Measurements from ENCODE around the gene WNK2.

Gene WNK2

GRCh38 chr9:93170571-93170970 is 13.4 kb upstream of the WNK2 start:
- no peaks in the 10 kb centered on the region for H3K27me3 ChIP-seq (ENCODE audit: insufficient read depth, poor library complexity, severe bottlenecking)
- DNase-seq (ENCODE audit: low read depth in 1 of 2, low spot score in 1 of 2), result no peak
- no peak overlapping the region for H3K4me3 ChIP-seq (replicated peaks; ENCODE audit: insufficient read depth, low read length)
- no peak overlapping the region for H3K27ac ChIP-seq (replicated peaks)
- TF ChIP-seq GABPA (IDR thresholded peaks at IDR 0.05; ENCODE audit: low read depth) (no peak), CTCF (IDR thresholded peaks at IDR 0.05; ENCODE audit: insufficient read depth, low read length) (no peak), REST (IDR thresholded peaks at IDR 0.05; ENCODE audit: insufficient replicate concordance, low read depth) (no peak), SPI1 (IDR thresholded peaks at IDR 0.05; ENCODE audit: borderline replicate concordance, low read depth) (no peak), POLR2AphosphoS5 (IDR thresholded peaks at IDR 0.05; ENCODE audit: low read depth) (no peak)

- Histone ChIP-seq H3K4me3 (replicated peaks; ENCODE audit: insufficient read depth, low read length) (no peak overlapping the region), H3K27me3 (ENCODE audit: insufficient read depth, poor library complexity, severe bottlenecking) (no peaks in the 10 kb centered on the region), H3K27ac (replicated peaks) (no peak overlapping the region)
- TF ChIP-seq SPI1 (IDR thresholded peaks at IDR 0.05; ENCODE audit: borderline replicate concordance, low read depth) (no peak), POLR2AphosphoS5 (IDR thresholded peaks at IDR 0.05; ENCODE audit: low read depth) (no peak), CTCF (IDR thresholded peaks at IDR 0.05; ENCODE audit: insufficient read depth, low read length) (no peak), REST (IDR thresholded peaks at IDR 0.05; ENCODE audit: insufficient replicate concordance, low read depth) (no peak), GABPA (IDR thresholded peaks at IDR 0.05; ENCODE audit: low read depth) (no peak)
- DNase-seq (ENCODE audit: low read depth in 1 of 2, low spot score in 1 of 2), result no peak
Measured at GRCh38 chr9:93171261-93171990, 12.5 kb upstream of the WNK2 start.

GRCh38 chr9:93172666-93173364 is 11.1 kb upstream of the WNK2 start:
- TF ChIP-seq POLR2AphosphoS5 (IDR thresholded peaks at IDR 0.05; ENCODE audit: low read depth), result no peak
- TF ChIP-seq REST (IDR thresholded peaks at IDR 0.05; ENCODE audit: insufficient replicate concordance, low read depth), result no peak
- TF ChIP-seq GABPA (IDR thresholded peaks at IDR 0.05; ENCODE audit: low read depth), result no peak
- no peak for TF ChIP-seq CTCF (IDR thresholded peaks at IDR 0.05; ENCODE audit: insufficient read depth, low read length)
- no peak for TF ChIP-seq SPI1 (IDR thresholded peaks at IDR 0.05; ENCODE audit: borderline replicate concordance, low read depth)
- no peak overlapping the region for H3K27ac ChIP-seq (replicated peaks)
- no peak overlapping the region for H3K4me3 ChIP-seq (replicated peaks; ENCODE audit: insufficient read depth, low read length)
- DNase-seq (ENCODE audit: low read depth in 1 of 2, low spot score in 1 of 2), result no peak
- H3K27me3 ChIP-seq (ENCODE audit: insufficient read depth, poor library complexity, severe bottlenecking), result no peaks in the 10 kb centered on the region

All from HL-60 (cell line).